Endothelial cell (in vitro differentiated cells): ENCODE data around the gene GXYLT2. TPM values are rescaled to one million over a fixed set of nuclear protein-coding genes. Genes with fewer than 3 reads are reported as not detected.

Source experiments
- DNase-seq: peaks from one replicate; pipeline ENCODE4 v3.0.0; 2021; ENCODE audit warnings: low spot score
- H3K27ac Mint-ChIP-seq: one replicate; pipeline ENCODE4 v1.8.0; 2021; ENCODE audit warnings: mixed read lengths, inconsistent platforms; ENCODE audit not compliant: unreplicated experiment
- H3K27me3 Mint-ChIP-seq: one replicate; pipeline ENCODE4 v1.8.0; 2021; ENCODE audit warnings: mild to moderate bottlenecking, moderate library complexity, mixed read lengths, inconsistent platforms; ENCODE audit not compliant: unreplicated experiment
- H3K36me3 Mint-ChIP-seq: one replicate; pipeline ENCODE4 v1.8.0; 2021; ENCODE audit warnings: mild to moderate bottlenecking, low read depth, mixed read lengths, inconsistent platforms; ENCODE audit not compliant: unreplicated experiment
- H3K4me1 Mint-ChIP-seq: one replicate; pipeline ENCODE4 v1.8.0; 2021; ENCODE audit warnings: mild to moderate bottlenecking, mixed read lengths, inconsistent platforms; ENCODE audit not compliant: unreplicated experiment
- H3K4me3 Mint-ChIP-seq: one replicate; pipeline ENCODE4 v1.8.0; 2021; ENCODE audit warnings: mild to moderate bottlenecking, mixed read lengths, inconsistent platforms; ENCODE audit not compliant: unreplicated experiment
- H3K9me3 Mint-ChIP-seq: one replicate; pipeline ENCODE4 v1.8.0; 2021; ENCODE audit warnings: mixed read lengths, inconsistent platforms; ENCODE audit not compliant: unreplicated experiment
- CTCF ChIP-seq: fragments of 200-600 bp; sonication (generic); IDR thresholded peaks from one replicate; pipeline ENCODE4 v1.5.0; 2021; ENCODE audit warnings: antibody characterized with exemption; ENCODE audit not compliant: unreplicated experiment
- long read RNA-seq: library from polyadenylated mRNA; unstranded; transcript quantifications from one replicate; pipeline ENCODE4 v2.0.0, GENCODE V29; 2020; ENCODE audit not compliant: unreplicated experiment
- total RNA-seq: library from RNA; stranded (reverse); fragmentation: NEBNext Ultra II Directional; extraction: Animal tissue kit (Norgen Biotek cat#: 25700); gene quantifications from one replicate; pipeline ENCODE4 v1.2.1, GENCODE V29; 2021; ENCODE audit not compliant: unreplicated experiment

GXYLT2 gene
- total RNA-seq = 1.8 TPM
- long read RNA-seq, partial matches to known transcripts = 0 of 1 reads
- long read RNA-seq, other reads (novel, unspliced or antisense) = 1 of 1 reads

- no peak for TF ChIP-seq CTCF
- Mint-ChIP-seq H3K27me3 (peaks cover 3% of the 10 kb centered on the region), H3K4me3 (peak within 1 kb of the TSS; percentile 99), H3K4me1 (peaks cover 24% of the 10 kb centered on the region), H3K36me3 (peaks cover 3% of the 10 kb centered on the region), H3K9me3 (no peaks in the 10 kb centered on the region), H3K27ac (no peak within 1 kb of the TSS)
- peak; percentile 58 for DNase-seq
Observed at GRCh38 chr3:72887705-72888545, at the start of gene GXYLT2. Gene GXYLT2, plus strand, starts transcription at chr3:72888046. Its CDS starts 188 bp downstream, at chr3:72888234.

- no peak overlapping the region for H3K4me3 Mint-ChIP-seq
- no peak for TF ChIP-seq CTCF
- no peaks in the 10 kb centered on the region for H3K27me3 Mint-ChIP-seq
- no peak overlapping the region for H3K27ac Mint-ChIP-seq
- H3K4me1 Mint-ChIP-seq = peaks cover 7% of the 10 kb centered on the region
- H3K36me3 Mint-ChIP-seq = peaks cover 30% of the 10 kb centered on the region
- no peaks in the 10 kb centered on the region for H3K9me3 Mint-ChIP-seq
- DNase-seq = no peak
Observed at GRCh38 chr3:72839057-72839456, 48.8 kb upstream of the GXYLT2 start.

- Mint-ChIP-seq H3K4me3 (no peak overlapping the region), H3K27me3 (peaks cover 10% of the 10 kb centered on the region), H3K36me3 (peaks cover 19% of the 10 kb centered on the region), H3K4me1 (peaks cover 23% of the 10 kb centered on the region), H3K27ac (no peak overlapping the region), H3K9me3 (no peaks in the 10 kb centered on the region)
- DNase-seq = no peak
- no peak for TF ChIP-seq CTCF
Observed at GRCh38 chr3:72844436-72844993, 43.3 kb upstream of the GXYLT2 start.

- Mint-ChIP-seq H3K27me3 (peaks cover 10% of the 10 kb centered on the region), H3K36me3 (peaks cover 11% of the 10 kb centered on the region), H3K4me3 (no peak overlapping the region), H3K4me1 (peaks cover 23% of the 10 kb centered on the region), H3K9me3 (no peaks in the 10 kb centered on the region), H3K27ac (no peak overlapping the region)
- DNase-seq = no peak
- TF ChIP-seq CTCF = no peak
Observed at GRCh38 chr3:72846166-72846565, 41.7 kb upstream of the GXYLT2 start.

GRCh38 chr3:72847282-72847681 lies 40.6 kb upstream of the GXYLT2 start:
- peaks cover 10% of the 10 kb centered on the region for H3K27me3 Mint-ChIP-seq
- H3K4me1 Mint-ChIP-seq = peaks cover 23% of the 10 kb centered on the region
- TF ChIP-seq CTCF = no peak
- peaks cover under 1% of the 10 kb centered on the region for H3K36me3 Mint-ChIP-seq
- DNase-seq = no peak
- peak overlapping the region; percentile 97 for H3K4me3 Mint-ChIP-seq
- H3K9me3 Mint-ChIP-seq = no peaks in the 10 kb centered on the region
- peak overlapping the region; percentile 95 for H3K27ac Mint-ChIP-seq
